Measurements from ENCODE around the gene METTL9. TPM values are rescaled to one million over a fixed set of nuclear protein-coding genes. Genes with fewer than 3 reads are reported as not detected.

METTL9 gene
- total and polyA plus RNA-seq, 7 experiments from 2014 or later = 68.4 to 128 (median 87.9) TPM

DNA sequence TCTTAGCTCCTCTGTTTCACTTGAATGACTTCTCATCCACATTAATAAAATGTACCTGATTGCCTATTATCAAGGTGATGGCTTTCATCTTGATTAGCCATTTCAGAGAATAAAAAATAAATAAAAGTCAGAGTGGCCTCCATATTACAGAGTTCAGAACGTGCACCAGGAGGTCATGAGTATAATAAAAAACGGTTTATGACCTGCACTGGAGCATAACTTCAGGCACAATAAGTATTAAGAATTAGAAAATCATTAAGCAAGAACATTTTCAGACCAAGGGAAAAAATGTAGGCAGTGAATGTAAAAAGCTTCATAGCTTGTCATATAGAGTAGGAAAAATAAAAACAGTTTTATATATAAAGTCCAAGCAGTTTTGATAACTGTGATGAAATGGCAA, 11.4 kb downstream of the METTL9 start:
- intact Hi-C loops (cut with micrococcal nuclease) = no loop called here
- H3K27ac Mint-ChIP-seq = no peak overlapping the region
- H3K4me3 ChIP-seq (ENCODE audit: low read length) = no peak overlapping the region

DNA sequence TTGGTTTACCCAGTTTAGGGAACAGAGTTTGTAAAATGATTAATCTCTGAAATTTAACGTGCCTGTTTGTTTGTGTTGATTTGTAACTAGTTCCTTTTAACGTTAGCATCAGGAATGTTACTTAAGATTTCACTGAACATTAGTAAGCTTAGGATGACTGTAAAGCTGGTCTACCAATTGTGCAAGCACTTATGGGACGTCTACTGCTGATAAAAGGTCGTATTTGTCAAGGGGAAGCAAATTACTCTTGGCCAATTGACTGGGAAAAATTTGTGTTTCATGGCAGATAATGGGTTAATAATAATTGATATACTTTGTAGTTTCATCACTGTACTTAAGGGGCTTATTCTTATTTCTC, 11.8 kb downstream of the METTL9 start:
- Histone ChIP-seq H3K4me3 (ENCODE audit: low read length) (no peak overlapping the region), H3K27me3 (ENCODE audit: control insufficient read depth in 2 of 2, insufficient read depth in 2 of 2, low read length in 2 of 2) (no peaks in the 10 kb centered on the region), H3K9me3 (ENCODE audit: control insufficient read depth in 2 of 3, low read length in 3 of 3) (no peaks in the 10 kb centered on the region), H3K4me1 (ENCODE audit: control insufficient read depth in 2 of 2, insufficient read depth in 2 of 2, low read length in 2 of 2) (peaks cover 34 to 37% of the 10 kb centered on the region in 2 donors), H3K36me3 (ENCODE audit: control insufficient read depth in 2 of 3, insufficient read depth in 3 of 3, low read length in 3 of 3) (no peaks in the 10 kb centered on the region), H3K27ac (ENCODE audit: low read depth, low read length) (no peak overlapping the region)
- ChIA-PET POLR2A (interaction anchor here (0.6 kb wide), 1 partner anchor 27 kb away, joined by 8 read pairs; no protein-coding TSS in a partner anchor), CTCF (no interaction called here)
- intact Hi-C loops (cut with micrococcal nuclease) = no loop called here
- H3K36me3 Mint-ChIP-seq = peaks cover 0 to 12% (median 3%) of the 10 kb centered on the region in 5 donors
- DNase-seq (no peak), ATAC-seq (peak; percentile 65)
- no peaks in the 10 kb centered on the region for H3K9me3 Mint-ChIP-seq
- peak overlapping the region in 3 of 9 donors; percentile 7 to 82 (median 63) for H3K27ac Mint-ChIP-seq
- peak overlapping the region in 4 of 10 donors; percentile 38 to 60 (median 54) for H3K4me3 Mint-ChIP-seq
- H3K27me3 Mint-ChIP-seq = no peaks in the 10 kb centered on the region
- peaks cover 50 to 91% (median 78%) of the 10 kb centered on the region in 7 donors for H3K4me1 Mint-ChIP-seq

More for the DNA sequence above, 11.4 kb downstream of the METTL9 start:
- ChIA-PET POLR2A (interaction anchor here (1.0 kb wide), 1 partner anchor 12 kb away, joined by 4 read pairs; no protein-coding TSS in a partner anchor), CTCF (no interaction called here)
- no peaks in the 10 kb centered on the region for H3K9me3 ChIP-seq (ENCODE audit: control insufficient read depth in 2 of 3, low read length in 3 of 3)
- H3K36me3 ChIP-seq (ENCODE audit: control insufficient read depth in 2 of 3, insufficient read depth in 3 of 3, low read length in 3 of 3) = no peaks in the 10 kb centered on the region
- Mint-ChIP-seq H3K4me1 (peaks cover 48 to 90% (median 77%) of the 10 kb centered on the region in 7 donors), H3K9me3 (no peaks in the 10 kb centered on the region), H3K36me3 (peaks cover 0 to 9% (median 3%) of the 10 kb centered on the region in 5 donors), H3K4me3 (no peak overlapping the region), H3K27me3 (no peaks in the 10 kb centered on the region)
- no peak for DNase-seq
- ATAC-seq = no peak
- H3K27me3 ChIP-seq (ENCODE audit: control insufficient read depth in 2 of 2, insufficient read depth in 2 of 2, low read length in 2 of 2) = no peaks in the 10 kb centered on the region
- no peak overlapping the region for H3K27ac ChIP-seq (ENCODE audit: low read depth, low read length)
- H3K4me1 ChIP-seq (ENCODE audit: control insufficient read depth in 2 of 2, insufficient read depth in 2 of 2, low read length in 2 of 2) = peaks cover 30 to 34% of the 10 kb centered on the region in 2 donors

DNA sequence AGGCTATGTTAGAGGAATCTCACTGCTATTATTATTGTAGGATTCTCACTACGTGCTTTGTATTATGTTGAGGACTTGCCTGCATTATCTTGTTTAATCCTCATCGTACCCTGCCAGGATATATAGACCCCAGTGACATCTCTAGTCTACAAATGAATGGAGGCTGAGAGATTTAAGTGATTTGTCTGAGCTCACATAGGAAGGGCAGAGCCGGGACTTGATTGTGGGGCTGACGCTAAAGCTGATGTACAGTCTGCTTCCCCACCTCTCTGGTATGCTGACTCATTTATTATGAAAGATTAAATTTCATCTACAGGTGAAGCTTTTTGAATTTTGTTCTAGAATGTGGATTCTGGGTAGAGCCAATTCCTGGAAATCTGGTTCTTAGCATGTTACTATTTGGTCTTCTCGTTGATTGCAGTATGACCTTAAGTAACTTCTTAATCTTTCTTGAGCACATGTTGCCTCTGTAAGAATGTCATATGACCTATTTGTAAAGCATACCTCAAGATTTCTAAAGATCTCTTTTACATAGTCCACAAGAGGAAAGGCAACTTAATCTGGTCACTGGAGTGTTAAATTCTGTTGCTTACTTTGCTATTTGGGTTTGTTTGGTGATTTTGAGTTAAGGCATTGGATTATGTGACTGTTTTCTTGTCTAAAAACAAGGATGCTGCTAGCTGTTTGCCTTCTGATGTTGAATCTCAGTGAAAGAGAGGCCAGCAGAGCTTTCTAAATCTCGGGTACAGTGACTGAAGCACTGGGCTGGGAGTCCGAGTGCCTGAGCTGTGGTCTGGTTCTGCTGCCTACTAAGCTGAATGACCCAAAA, 12.4 kb downstream of the METTL9 start:
- CTCF ChIA-PET = interaction anchor here (0.9 to 1.0 kb wide), 2 partner anchors 9 to 45 kb away, joined by 3 to 4 read pairs; no protein-coding TSS in a partner anchor
- no peak for DNase-seq
- intact Hi-C loops (cut with micrococcal nuclease) = no loop called here

GRCh38 chr16:21613361-21613760, 14.0 kb downstream of the METTL9 start:
- ChIA-PET POLR2A (interaction anchor here (0.5 kb wide), 1 partner anchor 690 kb away, joined by 3 read pairs; no protein-coding TSS in a partner anchor), CTCF (interaction anchor here (0.6 to 1.4 kb wide), 2 partner anchors 29 to 44 kb away, joined by 3 to 4 read pairs; no protein-coding TSS in a partner anchor)
- intact Hi-C loops (cut with micrococcal nuclease) = no loop called here
- H3K4me3 Mint-ChIP-seq = no peak overlapping the region
- no peak overlapping the region for H3K4me3 ChIP-seq (ENCODE audit: low read length)
- peaks cover 0 to 28% (median 11%) of the 10 kb centered on the region in 5 donors for H3K36me3 Mint-ChIP-seq
- no peak for DNase-seq
- no peaks in the 10 kb centered on the region for H3K27me3 ChIP-seq (ENCODE audit: control insufficient read depth in 2 of 2, insufficient read depth in 2 of 2, low read length in 2 of 2)
- peak overlapping the region in 1 of 9 donors; percentile 13 for H3K27ac Mint-ChIP-seq
- H3K9me3 ChIP-seq (ENCODE audit: control insufficient read depth in 2 of 3, low read length in 3 of 3) = no peaks in the 10 kb centered on the region
- peaks cover 42 to 83% (median 75%) of the 10 kb centered on the region in 7 donors for H3K4me1 Mint-ChIP-seq
- peaks cover 31 to 33% of the 10 kb centered on the region in 2 donors for H3K4me1 ChIP-seq (ENCODE audit: control insufficient read depth in 2 of 2, insufficient read depth in 2 of 2, low read length in 2 of 2)
- H3K27me3 Mint-ChIP-seq = no peaks in the 10 kb centered on the region
- ATAC-seq = no peak
- no peak overlapping the region for H3K27ac ChIP-seq (ENCODE audit: low read depth, low read length)
- H3K9me3 Mint-ChIP-seq = no peaks in the 10 kb centered on the region
- H3K36me3 ChIP-seq (ENCODE audit: control insufficient read depth in 2 of 3, insufficient read depth in 3 of 3, low read length in 3 of 3) = peaks cover 0 to 2% (median 0%) of the 10 kb centered on the region in 3 experiments

More for the DNA sequence above, 12.4 kb downstream of the METTL9 start:
- Mint-ChIP-seq H3K27ac (peak overlapping the region in 6 of 9 donors; percentile 7 to 82 (median 48)), H3K4me1 (peaks cover 50 to 91% (median 84%) of the 10 kb centered on the region in 7 donors), H3K36me3 (peaks cover 0 to 17% (median 5%) of the 10 kb centered on the region in 5 donors), H3K9me3 (no peaks in the 10 kb centered on the region), H3K27me3 (no peaks in the 10 kb centered on the region), H3K4me3 (peak overlapping the region in 8 of 10 donors; percentile 10 to 60 (median 44))
- Histone ChIP-seq H3K4me1 (ENCODE audit: control insufficient read depth in 2 of 2, insufficient read depth in 2 of 2, low read length in 2 of 2) (peaks cover 35 to 37% of the 10 kb centered on the region in 2 donors), H3K27me3 (ENCODE audit: control insufficient read depth in 2 of 2, insufficient read depth in 2 of 2, low read length in 2 of 2) (no peaks in the 10 kb centered on the region), H3K9me3 (ENCODE audit: control insufficient read depth in 2 of 3, low read length in 3 of 3) (no peaks in the 10 kb centered on the region), H3K4me3 (ENCODE audit: low read length) (no peak overlapping the region), H3K27ac (ENCODE audit: low read depth, low read length) (no peak overlapping the region), H3K36me3 (ENCODE audit: control insufficient read depth in 2 of 3, insufficient read depth in 3 of 3, low read length in 3 of 3) (no peaks in the 10 kb centered on the region)
- peak; percentile 63 for ATAC-seq
- POLR2A ChIA-PET = interaction anchor here (0.6 to 1.1 kb wide), 2 partner anchors 13 to 27 kb away, joined by 3 to 8 read pairs; no protein-coding TSS in a partner anchor

DNA sequence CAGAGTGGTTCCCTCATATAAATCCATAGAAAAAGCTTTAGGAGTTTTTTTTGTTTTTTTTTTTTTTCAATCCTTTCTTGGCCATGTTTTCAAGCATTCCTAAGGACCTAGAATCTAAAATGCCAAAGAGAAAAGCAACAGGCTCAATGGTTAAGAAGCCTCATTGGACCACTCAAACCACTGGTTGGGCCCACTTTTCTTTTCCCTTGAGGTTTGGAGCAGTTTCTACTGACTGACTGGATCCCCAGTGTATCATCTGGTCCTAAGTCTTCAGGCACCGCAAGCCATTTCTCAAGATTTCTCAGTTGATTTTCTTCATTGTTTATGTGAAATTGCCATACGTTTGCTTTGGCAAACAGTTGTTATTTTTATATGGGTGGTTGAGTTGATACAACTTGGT, 14.4 kb downstream of the METTL9 start:
- Histone ChIP-seq H3K27ac (ENCODE audit: low read depth, low read length) (no peak overlapping the region), H3K4me3 (ENCODE audit: low read length) (no peak overlapping the region), H3K4me1 (ENCODE audit: control insufficient read depth in 2 of 2, insufficient read depth in 2 of 2, low read length in 2 of 2) (peaks cover 26 to 28% of the 10 kb centered on the region in 2 donors), H3K27me3 (ENCODE audit: control insufficient read depth in 2 of 2, insufficient read depth in 2 of 2, low read length in 2 of 2) (no peaks in the 10 kb centered on the region), H3K9me3 (ENCODE audit: control insufficient read depth in 2 of 3, low read length in 3 of 3) (no peaks in the 10 kb centered on the region), H3K36me3 (ENCODE audit: control insufficient read depth in 2 of 3, insufficient read depth in 3 of 3, low read length in 3 of 3) (peaks cover 0 to 5% (median 0%) of the 10 kb centered on the region in 3 experiments)
- DNase-seq (no peak), ATAC-seq (no peak)
- Mint-ChIP-seq H3K36me3 (peaks cover 0 to 30% (median 13%) of the 10 kb centered on the region in 5 donors), H3K4me3 (no peak overlapping the region), H3K27ac (peak overlapping the region in 1 of 9 donors; percentile 13), H3K27me3 (no peaks in the 10 kb centered on the region), H3K9me3 (no peaks in the 10 kb centered on the region), H3K4me1 (peaks cover 38 to 79% (median 71%) of the 10 kb centered on the region in 7 donors)
- ChIA-PET POLR2A (interaction anchor here (0.5 to 0.6 kb wide), 2 partner anchors 11 to 690 kb away, joined by 3 read pairs; no protein-coding TSS in a partner anchor), CTCF (interaction anchor here (0.6 to 1.4 kb wide), 3 partner anchors 29 to 43 kb away, joined by 3 to 4 read pairs (median 3); no protein-coding TSS in a partner anchor)
- intact Hi-C loops (cut with micrococcal nuclease) = no loop called here

DNA sequence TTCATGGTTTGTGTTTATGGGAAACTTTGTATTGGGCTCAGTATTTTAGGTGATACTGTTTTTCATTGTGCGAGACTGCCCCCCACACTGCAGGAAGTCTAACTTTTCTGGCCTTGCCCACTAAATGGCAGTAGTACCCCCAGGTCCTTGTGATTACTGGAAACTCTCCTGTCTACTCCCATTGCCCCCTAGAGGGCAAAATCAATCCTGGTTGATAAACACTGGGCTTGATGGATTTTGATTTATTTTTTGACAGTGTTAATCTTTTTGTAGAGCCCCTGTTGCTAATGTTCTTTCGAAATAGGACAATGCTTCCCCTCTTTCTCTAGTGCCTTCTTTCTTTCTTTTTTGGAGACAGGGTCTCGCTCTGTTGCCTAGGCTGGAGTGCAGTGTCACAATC, 15.5 kb downstream of the METTL9 start:
- H3K27me3 Mint-ChIP-seq = no peaks in the 10 kb centered on the region
- peaks cover 0 to 10% (median 0%) of the 10 kb centered on the region in 3 experiments for H3K36me3 ChIP-seq (ENCODE audit: control insufficient read depth in 2 of 3, insufficient read depth in 3 of 3, low read length in 3 of 3)
- no peak overlapping the region for H3K4me3 ChIP-seq (ENCODE audit: low read length)
- intact Hi-C loops (cut with micrococcal nuclease) = no loop called here
- no peaks in the 10 kb centered on the region for H3K9me3 Mint-ChIP-seq
- no peaks in the 10 kb centered on the region for H3K27me3 ChIP-seq (ENCODE audit: control insufficient read depth in 2 of 2, insufficient read depth in 2 of 2, low read length in 2 of 2)
- peaks cover 0 to 41% (median 16%) of the 10 kb centered on the region in 5 donors for H3K36me3 Mint-ChIP-seq
- peak overlapping the region in 5 of 9 donors; percentile 16 to 84 (median 38) for H3K27ac Mint-ChIP-seq
- no peak for ATAC-seq
- ChIA-PET CTCF (no interaction called here), POLR2A (no interaction called here)
- DNase-seq = no peak
- H3K4me3 Mint-ChIP-seq = peak overlapping the region in 1 of 10 donors; percentile 8
- peaks cover 37 to 74% (median 66%) of the 10 kb centered on the region in 7 donors for H3K4me1 Mint-ChIP-seq
- no peak overlapping the region for H3K27ac ChIP-seq (ENCODE audit: low read depth, low read length)
- H3K9me3 ChIP-seq (ENCODE audit: control insufficient read depth in 2 of 3, low read length in 3 of 3) = no peaks in the 10 kb centered on the region
- peaks cover 16 to 22% of the 10 kb centered on the region in 2 donors for H3K4me1 ChIP-seq (ENCODE audit: control insufficient read depth in 2 of 2, insufficient read depth in 2 of 2, low read length in 2 of 2)
